ENCODE results near the gene PIP5KL1.

Gene PIP5KL1

GRCh38 chr9:127910613-127911205 lies 19.9 kb downstream of the PIP5KL1 start:
- no peak overlapping the region for H3K9ac ChIP-seq (ENCODE audit: low read depth, low read length, poor library complexity, severe bottlenecking)
- H3K79me2 ChIP-seq (ENCODE audit: insufficient read depth, low read length): no peaks in the 10 kb centered on the region
- H3K36me3 ChIP-seq (ENCODE audit: insufficient read depth, low read length): no peaks in the 10 kb centered on the region
- H3K4me3 ChIP-seq (ENCODE audit: low read length, poor library complexity, severe bottlenecking): no peak overlapping the region
- no peaks in the 10 kb centered on the region for H4K20me1 ChIP-seq (ENCODE audit: insufficient read depth, low read length, poor library complexity, severe bottlenecking)
- no peak overlapping the region for H2AFZ ChIP-seq (ENCODE audit: low read length)
- no peak overlapping the region for H3K4me2 ChIP-seq (ENCODE audit: low read depth, low read length, poor library complexity, severe bottlenecking)
- no peak for TF ChIP-seq EZH2phosphoT487 (IDR thresholded peaks at IDR 0.05; ENCODE audit: borderline replicate concordance)
- TF ChIP-seq CTCF (conservative IDR thresholded peaks at IDR 0.05; ENCODE audit: low read length): peak; percentile 63
- no peaks in the 10 kb centered on the region for H3K9me2 ChIP-seq (replicated peaks; ENCODE audit: low read depth, low read length)
- no peaks in the 10 kb centered on the region for H3K27me3 ChIP-seq (ENCODE audit: insufficient read depth, low read length, poor library complexity, severe bottlenecking)
- H3K4me1 ChIP-seq (ENCODE audit: insufficient read depth, low read length, poor library complexity, severe bottlenecking): peaks cover 21% of the 10 kb centered on the region
- no peaks in the 10 kb centered on the region for H3F3A ChIP-seq (ENCODE audit: low read depth)
- H3K9me3 ChIP-seq (ENCODE audit: insufficient read depth, low read depth, low read length): no peaks in the 10 kb centered on the region

GRCh38 chr9:127909839-127910273 lies 20.7 kb downstream of the PIP5KL1 start:
- Histone ChIP-seq H3K4me2 (ENCODE audit: low read depth, low read length, poor library complexity, severe bottlenecking) (no peak overlapping the region), H4K20me1 (ENCODE audit: insufficient read depth, low read length, poor library complexity, severe bottlenecking) (no peaks in the 10 kb centered on the region), H3K9me3 (ENCODE audit: insufficient read depth, low read depth, low read length) (no peaks in the 10 kb centered on the region), H3K36me3 (ENCODE audit: insufficient read depth, low read length) (no peaks in the 10 kb centered on the region), H3K9ac (ENCODE audit: low read depth, low read length, poor library complexity, severe bottlenecking) (no peak overlapping the region), H3K4me1 (ENCODE audit: insufficient read depth, low read length, poor library complexity, severe bottlenecking) (peaks cover 24% of the 10 kb centered on the region), H3K27me3 (ENCODE audit: insufficient read depth, low read length, poor library complexity, severe bottlenecking) (no peaks in the 10 kb centered on the region), H3K4me3 (ENCODE audit: low read length, poor library complexity, severe bottlenecking) (no peak overlapping the region), H3K79me2 (ENCODE audit: insufficient read depth, low read length) (no peaks in the 10 kb centered on the region), H2AFZ (ENCODE audit: low read length) (no peak overlapping the region), H3K9me2 (replicated peaks; ENCODE audit: low read depth, low read length) (no peaks in the 10 kb centered on the region), H3F3A (ENCODE audit: low read depth) (peaks cover 5% of the 10 kb centered on the region; the same call in 1 of the 2 replicates)
- TF ChIP-seq CTCF (conservative IDR thresholded peaks at IDR 0.05; ENCODE audit: low read length) (no peak), EZH2phosphoT487 (IDR thresholded peaks at IDR 0.05; ENCODE audit: borderline replicate concordance) (no peak)

GRCh38 chr9:127908660-127908926 lies 22.0 kb downstream of the PIP5KL1 start:
- Histone ChIP-seq H3K27me3 (ENCODE audit: insufficient read depth, low read length, poor library complexity, severe bottlenecking) (no peaks in the 10 kb centered on the region), H3K4me3 (ENCODE audit: low read length, poor library complexity, severe bottlenecking) (no peak overlapping the region), H2AFZ (ENCODE audit: low read length) (no peak overlapping the region), H3K4me1 (ENCODE audit: insufficient read depth, low read length, poor library complexity, severe bottlenecking) (peaks cover 36% of the 10 kb centered on the region), H3K9me3 (ENCODE audit: insufficient read depth, low read depth, low read length) (no peaks in the 10 kb centered on the region), H3K4me2 (ENCODE audit: low read depth, low read length, poor library complexity, severe bottlenecking) (no peak overlapping the region), H3K79me2 (ENCODE audit: insufficient read depth, low read length) (no peaks in the 10 kb centered on the region), H4K20me1 (ENCODE audit: insufficient read depth, low read length, poor library complexity, severe bottlenecking) (no peaks in the 10 kb centered on the region), H3F3A (ENCODE audit: low read depth) (peaks cover 7% of the 10 kb centered on the region; the same call in 1 of the 2 replicates), H3K9me2 (replicated peaks; ENCODE audit: low read depth, low read length) (no peaks in the 10 kb centered on the region), H3K9ac (ENCODE audit: low read depth, low read length, poor library complexity, severe bottlenecking) (no peak overlapping the region), H3K36me3 (ENCODE audit: insufficient read depth, low read length) (no peaks in the 10 kb centered on the region)
- TF ChIP-seq EZH2phosphoT487 (IDR thresholded peaks at IDR 0.05; ENCODE audit: borderline replicate concordance) (no peak), CTCF (conservative IDR thresholded peaks at IDR 0.05; ENCODE audit: low read length) (no peak)
